BLaER1 treated with 17β-estradiol and CSF1 and Interleukin-3, amounts not matched to agents 10 nM and 100 nM (cell line): Measurements from ENCODE around the gene CFAP52.
"Not testable (repeated sequence)": the region's sequence is repeated elsewhere in the genome, so short reads cannot be mapped to it uniquely, and the experiment has no call there.

Experiments used
- H3K27ac ChIP-seq, 11 experiments: shearing (Covaris generic); formaldehyde crosslinking; 2 replicates each; pipeline ENCODE4 v1.8.1; 2022
- H3K27me3 ChIP-seq, 11 experiments: shearing (Covaris generic); formaldehyde crosslinking; 2 replicates each; pipeline ENCODE4 v1.8.1; 2022
- H3K36me3 ChIP-seq, 11 experiments: shearing (Covaris generic); formaldehyde crosslinking; 2 replicates each; pipeline ENCODE4 v1.8.1; 2022
- H3K4me1 ChIP-seq, 10 experiments: shearing (Covaris generic); formaldehyde crosslinking; 2 replicates each; pipeline ENCODE4 v1.8.1; 2022
- H3K4me2 ChIP-seq, 11 experiments: shearing (Covaris generic); formaldehyde crosslinking; 2 replicates each; pipeline ENCODE4 v1.8.1; 2022
- H3K4me3 ChIP-seq, 10 experiments: shearing (Covaris generic); formaldehyde crosslinking; 2 replicates each; pipeline ENCODE4 v1.8.1; 2022
- H3K9ac ChIP-seq, 11 experiments: shearing (Covaris generic); formaldehyde crosslinking; 2 replicates each; pipeline ENCODE4 v1.8.1; 2022
- H3K9me3 ChIP-seq, 11 experiments: shearing (Covaris generic); formaldehyde crosslinking; replicated peaks in 1 of 11; 2 replicates each; pipeline ENCODE4 v1.8.1; 2022
- H4K20me1 ChIP-seq, 11 experiments: shearing (Covaris generic); formaldehyde crosslinking; 2 replicates each; pipeline ENCODE4 v1.8.1; 2022
- Cebpa-rat ChIP-seq, 11 experiments: shearing (Covaris generic); IDR thresholded peaks; 2 replicates each; pipeline ENCODE4 v1.8.1; 2022

The CFAP52 gene

GRCh38 chr17:9538626-9539025, 37.8 kb upstream of the CFAP52 start:
- H3K9ac ChIP-seq, result no peak overlapping the region
- H3K36me3 ChIP-seq, result peaks cover 0 to 41% (median 13%) of the 10 kb centered on the region in 11 experiments; a peak in 10 of 22 replicates
- H3K4me3 ChIP-seq, result no peak overlapping the region
- no peak overlapping the region for H3K27ac ChIP-seq
- no peak for TF ChIP-seq Cebpa-rat (IDR thresholded peaks at IDR 0.05)
- H3K27me3 ChIP-seq, result no peaks in the 10 kb centered on the region
- H3K4me2 ChIP-seq, result no peak overlapping the region
- H3K9me3 ChIP-seq, result no peaks in the 10 kb centered on the region
- peaks cover 0 to 8% (median 0%) of the 10 kb centered on the region in 11 experiments; a peak in 1 of 22 replicates for H4K20me1 ChIP-seq
- peaks cover 0 to 3% (median 0%) of the 10 kb centered on the region in 10 experiments; a peak in 8 of 20 replicates for H3K4me1 ChIP-seq

- Histone ChIP-seq H4K20me1 (no peaks in the 10 kb centered on the region), H3K9ac (no peak overlapping the region), H3K4me3 (no peak overlapping the region), H3K27me3 (no peaks in the 10 kb centered on the region), H3K27ac (no peak overlapping the region), H3K4me2 (no peak overlapping the region), H3K4me1 (no peaks in the 10 kb centered on the region), H3K36me3 (peaks cover 0 to 46% (median 13%) of the 10 kb centered on the region in 11 experiments; a peak in 10 of 22 replicates), H3K9me3 (no peaks in the 10 kb centered on the region)
- TF ChIP-seq Cebpa-rat (IDR thresholded peaks at IDR 0.05), result no peak
Measured at GRCh38 chr17:9541718-9542117, 34.7 kb upstream of the CFAP52 start.

GRCh38 chr17:9544221-9544620, 32.2 kb upstream of the CFAP52 start:
- no peak for TF ChIP-seq Cebpa-rat (IDR thresholded peaks at IDR 0.05)
- H3K9me3 ChIP-seq, result no peaks in the 10 kb centered on the region
- peaks cover 0 to 37% (median 10%) of the 10 kb centered on the region in 11 experiments; a peak in 9 of 22 replicates for H3K36me3 ChIP-seq
- no peaks in the 10 kb centered on the region for H3K27me3 ChIP-seq
- H3K27ac ChIP-seq, result no peak overlapping the region
- H3K4me3 ChIP-seq, result no peak overlapping the region
- no peak overlapping the region for H3K4me2 ChIP-seq
- H3K9ac ChIP-seq, result no peak overlapping the region
- no peaks in the 10 kb centered on the region for H3K4me1 ChIP-seq
- H4K20me1 ChIP-seq, result no peaks in the 10 kb centered on the region

- no peaks in the 10 kb centered on the region for H3K9me3 ChIP-seq
- no peak overlapping the region for H3K4me2 ChIP-seq
- no peak overlapping the region for H3K4me3 ChIP-seq
- peaks cover 4 to 47% (median 16%) of the 10 kb centered on the region in 11 experiments; a peak in 14 of 22 replicates for H3K36me3 ChIP-seq
- no peak overlapping the region for H3K9ac ChIP-seq
- H3K27me3 ChIP-seq, result no peaks in the 10 kb centered on the region
- no peaks in the 10 kb centered on the region for H3K4me1 ChIP-seq
- H3K27ac ChIP-seq, result no peak overlapping the region
- TF ChIP-seq Cebpa-rat (IDR thresholded peaks at IDR 0.05), result no peak
- H4K20me1 ChIP-seq, result no peaks in the 10 kb centered on the region
Measured at GRCh38 chr17:9549215-9549614, 27.2 kb upstream of the CFAP52 start.

- no peaks in the 10 kb centered on the region for H3K27me3 ChIP-seq
- no peaks in the 10 kb centered on the region for H3K4me1 ChIP-seq
- no peak overlapping the region for H3K9ac ChIP-seq
- H3K27ac ChIP-seq, result no peak overlapping the region
- no peak for TF ChIP-seq Cebpa-rat (IDR thresholded peaks at IDR 0.05)
- peaks cover 10 to 72% (median 30%) of the 10 kb centered on the region in 11 experiments; a peak in 17 of 22 replicates for H3K36me3 ChIP-seq
- peaks cover 0 to 10% (median 0%) of the 10 kb centered on the region in 11 experiments; a peak in 5 of 22 replicates for H4K20me1 ChIP-seq
- no peaks in the 10 kb centered on the region for H3K9me3 ChIP-seq
- no peak overlapping the region for H3K4me2 ChIP-seq
- no peak overlapping the region for H3K4me3 ChIP-seq
Measured at GRCh38 chr17:9553181-9553580, 23.3 kb upstream of the CFAP52 start.

GRCh38 chr17:9553596-9553995, 22.8 kb upstream of the CFAP52 start:
- H3K4me1 ChIP-seq, result no peaks in the 10 kb centered on the region
- H3K9me3 ChIP-seq, result no peaks in the 10 kb centered on the region
- H3K9ac ChIP-seq, result no peak overlapping the region
- no peak overlapping the region for H3K4me2 ChIP-seq
- peaks cover 0 to 15% (median 0%) of the 10 kb centered on the region in 11 experiments; a peak in 5 of 22 replicates for H4K20me1 ChIP-seq
- TF ChIP-seq Cebpa-rat (IDR thresholded peaks at IDR 0.05), result no peak
- H3K27me3 ChIP-seq, result no peaks in the 10 kb centered on the region
- H3K4me3 ChIP-seq, result no peak overlapping the region
- no peak overlapping the region for H3K27ac ChIP-seq
- peaks cover 10 to 76% (median 33%) of the 10 kb centered on the region in 11 experiments; a peak in 17 of 22 replicates for H3K36me3 ChIP-seq

- not testable (repeated sequence) for H3K27ac ChIP-seq, H3K4me3 ChIP-seq, H3K4me2 ChIP-seq, H3K9me3 ChIP-seq, H3K27me3 ChIP-seq, H3K9ac ChIP-seq, H3K4me1 ChIP-seq
- Histone ChIP-seq H4K20me1 (peaks cover 0 to 19% (median 0%) of the 10 kb centered on the region in 11 experiments; a peak in 5 of 22 replicates), H3K36me3 (peaks cover 10 to 77% (median 33%) of the 10 kb centered on the region in 11 experiments; a peak in 17 of 22 replicates)
Measured at GRCh38 chr17:9554715-9555114, 21.7 kb upstream of the CFAP52 start.

GRCh38 chr17:9557161-9557755, 19.2 kb upstream of the CFAP52 start:
- no peak for TF ChIP-seq Cebpa-rat (IDR thresholded peaks at IDR 0.05)
- no peak overlapping the region for H3K27ac ChIP-seq
- peaks cover 0 to 31% (median 0%) of the 10 kb centered on the region in 11 experiments; a peak in 7 of 22 replicates for H4K20me1 ChIP-seq
- peaks cover 12 to 71% (median 29%) of the 10 kb centered on the region in 11 experiments; a peak in 16 of 22 replicates for H3K36me3 ChIP-seq
- H3K9ac ChIP-seq, result no peak overlapping the region
- H3K27me3 ChIP-seq, result no peaks in the 10 kb centered on the region
- H3K4me3 ChIP-seq, result no peak overlapping the region
- H3K9me3 ChIP-seq, result no peaks in the 10 kb centered on the region
- H3K4me1 ChIP-seq, result no peaks in the 10 kb centered on the region
- no peak overlapping the region for H3K4me2 ChIP-seq

GRCh38 chr17:9557857-9558256, 18.6 kb upstream of the CFAP52 start:
- Histone ChIP-seq H3K9ac (no peak overlapping the region), H3K4me1 (no peaks in the 10 kb centered on the region), H3K9me3 (no peaks in the 10 kb centered on the region), H3K36me3 (peaks cover 16 to 71% (median 29%) of the 10 kb centered on the region in 11 experiments; a peak in 17 of 22 replicates), H3K4me3 (no peak overlapping the region), H3K27me3 (no peaks in the 10 kb centered on the region), H4K20me1 (peaks cover 0 to 31% (median 0%) of the 10 kb centered on the region in 11 experiments; a peak in 7 of 22 replicates), H3K27ac (no peak overlapping the region), H3K4me2 (no peak overlapping the region)
- TF ChIP-seq Cebpa-rat (IDR thresholded peaks at IDR 0.05), result no peak

GRCh38 chr17:9564104-9564503, 12.3 kb upstream of the CFAP52 start:
- no peak for TF ChIP-seq Cebpa-rat (IDR thresholded peaks at IDR 0.05)

More at GRCh38 chr17:9564104-9564503, 12.3 kb upstream of the CFAP52 start:
- H4K20me1 ChIP-seq, result peaks cover 0 to 46% (median 1%) of the 10 kb centered on the region in 11 experiments; a peak in 6 of 22 replicates
- H3K9me3 ChIP-seq, result 0 out of 22 replicates have a peak, but pooled peaks cover 0 to 3% (median 0%) of the 10 kb centered on the region in 11 experiments
- H3K4me1 ChIP-seq, result peaks cover 0 to 9% (median 0%) of the 10 kb centered on the region in 10 experiments; a peak in 2 of 20 replicates
- H3K27ac ChIP-seq, result no peak overlapping the region
- H3K9ac ChIP-seq, result no peak overlapping the region
- no peak overlapping the region for H3K4me3 ChIP-seq
- H3K36me3 ChIP-seq, result peaks cover 46 to 84% (median 58%) of the 10 kb centered on the region in 11 experiments
- H3K4me2 ChIP-seq, result no peak overlapping the region
- H3K27me3 ChIP-seq, result no peaks in the 10 kb centered on the region
